ENCODE results near the gene CNNM2.
"Not testable (repeated sequence)": the region's sequence is repeated elsewhere in the genome, so short reads cannot be mapped to it uniquely, and the experiment has no call there.

Gene CNNM2

GRCh38 chr10:103025696-103026095, 107.6 kb downstream of the CNNM2 start:
- no peak for DNase-seq (ENCODE audit: low read depth in 2 of 2, low spot score in 1 of 2)

GRCh38 chr10:103038570-103038969, 120.5 kb downstream of the CNNM2 start:
- no peak for DNase-seq (ENCODE audit: low read depth in 2 of 2, low spot score in 1 of 2)

GRCh38 chr10:103040418-103040817, 122.3 kb downstream of the CNNM2 start:
- DNase-seq (ENCODE audit: low read depth in 2 of 2, low spot score in 1 of 2), result no peak

- no peak for DNase-seq (ENCODE audit: low read depth in 2 of 2, low spot score in 1 of 2)
Observed at GRCh38 chr10:103041391-103041790, 123.3 kb downstream of the CNNM2 start.

- no peak for DNase-seq (ENCODE audit: low read depth in 2 of 2, low spot score in 1 of 2)
Observed at GRCh38 chr10:103042129-103042528, 124.0 kb downstream of the CNNM2 start.

- no peak for DNase-seq (ENCODE audit: low read depth in 2 of 2, low spot score in 1 of 2)
Observed at GRCh38 chr10:103042908-103043307, 124.8 kb downstream of the CNNM2 start.

- DNase-seq (ENCODE audit: low read depth in 2 of 2, low spot score in 1 of 2), result no peak
Observed at GRCh38 chr10:103044942-103045489, 126.9 kb downstream of the CNNM2 start.

GRCh38 chr10:103045961-103046360, 127.9 kb downstream of the CNNM2 start:
- no peak for DNase-seq (ENCODE audit: low read depth in 2 of 2, low spot score in 1 of 2)

- no peak for DNase-seq (ENCODE audit: low read depth in 2 of 2, low spot score in 1 of 2)
Observed at GRCh38 chr10:103047381-103047780, 129.3 kb downstream of the CNNM2 start.

GRCh38 chr10:103049237-103049636, 131.1 kb downstream of the CNNM2 start:
- no peak for DNase-seq (ENCODE audit: low read depth in 2 of 2, low spot score in 1 of 2)

GRCh38 chr10:103053659-103054581, 135.8 kb downstream of the CNNM2 start:
- DNase-seq (ENCODE audit: low read depth in 2 of 2, low spot score in 1 of 2), result peak in 1 of 2 donors; percentile 23

- no peak for DNase-seq (ENCODE audit: low read depth in 2 of 2, low spot score in 1 of 2)
Observed at GRCh38 chr10:103054621-103055020, 136.5 kb downstream of the CNNM2 start.

- DNase-seq (ENCODE audit: low read depth in 2 of 2, low spot score in 1 of 2), result no peak
Observed at GRCh38 chr10:103055105-103055504, 137.0 kb downstream of the CNNM2 start.

GRCh38 chr10:103058034-103058433, 139.9 kb downstream of the CNNM2 start:
- DNase-seq (ENCODE audit: low read depth in 2 of 2, low spot score in 1 of 2), result no peak

GRCh38 chr10:103060575-103060974, 142.5 kb downstream of the CNNM2 start:
- DNase-seq (ENCODE audit: low read depth in 2 of 2, low spot score in 1 of 2), result no peak

- no peak for DNase-seq (ENCODE audit: low read depth in 2 of 2, low spot score in 1 of 2)
Observed at GRCh38 chr10:103062854-103063590, 144.9 kb downstream of the CNNM2 start.

- DNase-seq (ENCODE audit: low read depth in 2 of 2, low spot score in 1 of 2), result no peak
Observed at GRCh38 chr10:103064956-103065355, 146.9 kb downstream of the CNNM2 start.

- DNase-seq (ENCODE audit: low read depth in 2 of 2, low spot score in 1 of 2), result no peak
Observed at GRCh38 chr10:103066141-103067098, 148.3 kb downstream of the CNNM2 start.

GRCh38 chr10:103067099-103067477, 149.0 kb downstream of the CNNM2 start:
- not testable (repeated sequence) for DNase-seq (ENCODE audit: low read depth in 2 of 2, low spot score in 1 of 2)

GRCh38 chr10:103067484-103067883, 149.4 kb downstream of the CNNM2 start:
- DNase-seq (ENCODE audit: low read depth in 2 of 2, low spot score in 1 of 2), result no peak

- DNase-seq (ENCODE audit: low read depth in 2 of 2, low spot score in 1 of 2), result no peak
Observed at GRCh38 chr10:103067956-103068355, 149.9 kb downstream of the CNNM2 start.
